Type B pancreatic cell (in vitro differentiated cells): ENCODE results near the gene CABYR. TPM values are rescaled to one million over a fixed set of nuclear protein-coding genes. Genes with fewer than 3 reads are reported as not detected.
A peak's percentile ranks its signal among the peaks of the same experiment; 100 is the strongest.
"Not testable (repeated sequence)": the region's sequence is repeated elsewhere in the genome, so short reads cannot be mapped to it uniquely, and the experiment has no call there.

Source experiments
- DNase-seq: peaks from one replicate; pipeline ENCODE4 v3.0.0; 2021; ENCODE audit warnings: mixed read lengths; ENCODE audit not compliant: unreplicated experiment; ENCODE audit errors: extremely low spot score
- H3K27ac Mint-ChIP-seq: 2 replicates; pipeline ENCODE4 v1.8.0; 2021; ENCODE audit warnings: mild to moderate bottlenecking, mixed read lengths
- H3K27me3 Mint-ChIP-seq: 2 replicates; pipeline ENCODE4 v1.8.0; 2021; ENCODE audit warnings: mixed read lengths
- H3K36me3 Mint-ChIP-seq: 2 replicates; pipeline ENCODE4 v1.8.0; 2021; ENCODE audit warnings: mixed read lengths
- H3K4me1 Mint-ChIP-seq: one replicate; pipeline ENCODE4 v1.8.0; 2021; ENCODE audit warnings: mixed read lengths; ENCODE audit not compliant: unreplicated experiment
- H3K4me3 Mint-ChIP-seq: 2 replicates; pipeline ENCODE4 v1.8.0; 2021; ENCODE audit warnings: mild to moderate bottlenecking, mixed read lengths
- H3K9me3 Mint-ChIP-seq: 2 replicates; pipeline ENCODE4 v1.8.0; 2021; ENCODE audit warnings: mixed read lengths
- CTCF ChIP-seq: fragments of 200-600 bp; sonication (generic); conservative IDR thresholded peaks from 2 replicates; pipeline ENCODE4 v1.5.0; 2021; ENCODE audit warnings: antibody characterized with exemption, mild to moderate bottlenecking
- total RNA-seq: library from RNA; stranded (reverse); gene quantifications from 2 replicates; pipeline ENCODE4 v1.2.1, GENCODE V29; 2021; ENCODE audit warnings: low replicate concordance

Gene CABYR
- total RNA-seq, 1 donor from 2014 or later: 8.6 TPM

GRCh38 chr18:24130494-24130893 is 8.4 kb upstream of the CABYR start:
- Mint-ChIP-seq H3K27me3 (no peaks in the 10 kb centered on the region), H3K9me3 (no peaks in the 10 kb centered on the region), H3K4me1 (no peaks in the 10 kb centered on the region), H3K27ac (no peak overlapping the region), H3K4me3 (no peak overlapping the region), H3K36me3 (peaks cover 17% of the 10 kb centered on the region)
- TF ChIP-seq CTCF: no peak
- DNase-seq: no peak

- Mint-ChIP-seq H3K27ac (peak overlapping the region; percentile 92), H3K36me3 (no peaks in the 10 kb centered on the region), H3K9me3 (peaks cover 5% of the 10 kb centered on the region), H3K27me3 (no peaks in the 10 kb centered on the region), H3K4me1 (peaks cover 20% of the 10 kb centered on the region), H3K4me3 (peak overlapping the region; percentile 66)
- TF ChIP-seq CTCF: no peak
- DNase-seq: no peak
Measured at GRCh38 chr18:24136967-24137373, 1.9 kb upstream of the CABYR start.

- Mint-ChIP-seq H3K4me3 (peak overlapping the region; percentile 96), H3K27me3 (no peaks in the 10 kb centered on the region), H3K27ac (peak overlapping the region; percentile 96), H3K4me1 (peaks cover 20% of the 10 kb centered on the region), H3K36me3 (no peaks in the 10 kb centered on the region), H3K9me3 (peaks cover 5% of the 10 kb centered on the region)
- DNase-seq: no peak
- TF ChIP-seq CTCF: no peak
Measured at GRCh38 chr18:24138409-24138788, 463 bp upstream of the CABYR start.

DNA sequence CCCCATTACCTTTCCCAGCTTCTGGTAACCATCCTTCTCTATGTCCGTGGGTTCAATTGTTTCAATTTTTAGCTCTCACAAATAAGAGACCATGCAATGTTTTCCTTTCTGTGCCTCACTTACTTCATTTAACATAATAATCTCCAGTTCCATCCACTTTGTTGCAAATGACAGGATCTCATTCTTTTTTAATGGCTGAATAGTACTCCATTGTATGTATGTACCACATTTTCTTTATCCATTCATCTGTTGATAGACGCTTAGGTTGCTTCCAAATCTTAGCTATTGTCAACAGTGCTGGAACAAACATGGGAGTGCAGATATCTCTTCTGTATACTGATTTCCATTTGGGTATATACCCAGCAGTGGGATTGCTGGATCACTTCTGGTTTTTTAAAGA is 1.8 kb downstream of the CABYR start:
- Mint-ChIP-seq H3K4me3 (peak overlapping the region; percentile 60), H3K27me3 (no peaks in the 10 kb centered on the region), H3K27ac (no peak overlapping the region), H3K9me3 (peaks cover 5% of the 10 kb centered on the region), H3K4me1 (peaks cover 20% of the 10 kb centered on the region), H3K36me3 (peaks cover 7% of the 10 kb centered on the region)
- no peak for TF ChIP-seq CTCF
- DNase-seq: no peak

GRCh38 chr18:24142376-24142775 is 3.5 kb downstream of the CABYR start:
- TF ChIP-seq CTCF: no peak
- H3K27me3 Mint-ChIP-seq: no peaks in the 10 kb centered on the region
- H3K36me3 Mint-ChIP-seq: peaks cover 11% of the 10 kb centered on the region
- no peak overlapping the region for H3K27ac Mint-ChIP-seq
- no peak overlapping the region for H3K4me3 Mint-ChIP-seq
- H3K4me1 Mint-ChIP-seq: peaks cover 11% of the 10 kb centered on the region
- peaks cover 5% of the 10 kb centered on the region for H3K9me3 Mint-ChIP-seq
- DNase-seq: no peak

GRCh38 chr18:24149591-24149990 is 10.7 kb downstream of the CABYR start:
- not testable (repeated sequence) for H3K9me3 Mint-ChIP-seq, DNase-seq, H3K27me3 Mint-ChIP-seq, H3K4me1 Mint-ChIP-seq, H3K27ac Mint-ChIP-seq, H3K4me3 Mint-ChIP-seq
- peaks cover 31% of the 10 kb centered on the region for H3K36me3 Mint-ChIP-seq
